Midbrain (tissue), 1 donor: ENCODE measurements around the gene BCAN.

Experiments
- DNase-seq: peaks from one replicate; lab custom pipeline; 2025; lab: John Stamatoyannopoulos, UW

Gene BCAN

DNA sequence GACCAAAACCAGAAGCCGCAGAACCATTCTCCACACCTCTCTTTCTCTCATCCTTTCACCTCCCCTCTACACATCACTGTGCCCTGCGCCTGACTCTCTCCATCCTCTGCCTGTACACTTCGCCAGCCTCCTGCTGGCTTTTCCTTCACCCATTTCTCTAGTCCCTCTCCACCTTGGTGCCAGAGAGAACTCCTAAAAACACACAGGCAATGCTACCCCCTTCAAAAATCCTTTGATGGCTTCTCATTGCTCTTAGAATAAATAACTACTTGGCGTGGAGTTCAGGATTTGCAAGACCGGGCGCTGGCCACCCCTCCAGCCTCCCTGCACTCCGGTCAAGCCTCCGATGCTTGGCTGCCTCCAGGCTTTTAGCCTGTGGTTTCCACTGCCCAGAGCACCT lies 54.8 kb downstream of the BCAN start:
- no peak for DNase-seq

DNA sequence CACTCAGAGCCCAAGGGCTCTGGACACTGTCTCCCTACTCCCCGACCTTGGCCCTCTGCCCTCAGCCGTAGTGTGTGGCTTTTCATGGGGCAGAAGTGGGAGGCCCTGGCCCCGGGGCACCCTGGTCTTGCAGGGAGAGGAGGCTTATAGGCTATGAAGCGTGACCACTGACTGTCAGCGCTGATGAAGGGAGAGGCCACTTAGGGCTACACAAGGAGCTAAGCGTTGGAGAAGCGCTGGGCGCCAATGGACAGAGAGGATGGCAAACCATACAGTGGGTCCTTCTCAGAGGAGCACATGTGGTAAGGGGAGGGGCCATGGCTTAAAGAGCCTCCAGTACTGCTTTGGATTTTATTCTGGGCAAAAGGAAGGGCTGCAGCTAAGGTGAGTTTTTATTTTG lies 55.6 kb downstream of the BCAN start:
- no peak for DNase-seq

DNA sequence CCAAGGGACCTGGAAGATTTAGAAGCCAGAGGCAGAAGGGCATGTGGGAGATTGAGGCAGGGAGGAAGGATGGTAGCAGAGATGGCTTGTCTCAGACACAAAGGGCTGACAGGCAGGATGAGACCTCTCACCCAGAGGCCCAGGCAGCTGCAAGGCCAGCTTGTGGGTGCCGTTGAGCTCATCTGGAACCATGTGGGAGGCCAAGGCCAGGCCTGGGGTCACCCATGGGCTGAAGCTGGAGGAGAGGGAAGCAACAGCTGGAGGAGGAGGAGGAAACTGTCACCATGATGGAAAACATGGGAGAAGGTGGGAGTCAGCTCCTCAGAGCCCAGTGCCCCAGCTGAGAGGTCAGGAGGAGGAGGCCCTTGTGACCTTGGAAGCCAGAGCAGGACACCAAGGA lies 57.1 kb downstream of the BCAN start:
- no peak for DNase-seq

DNA sequence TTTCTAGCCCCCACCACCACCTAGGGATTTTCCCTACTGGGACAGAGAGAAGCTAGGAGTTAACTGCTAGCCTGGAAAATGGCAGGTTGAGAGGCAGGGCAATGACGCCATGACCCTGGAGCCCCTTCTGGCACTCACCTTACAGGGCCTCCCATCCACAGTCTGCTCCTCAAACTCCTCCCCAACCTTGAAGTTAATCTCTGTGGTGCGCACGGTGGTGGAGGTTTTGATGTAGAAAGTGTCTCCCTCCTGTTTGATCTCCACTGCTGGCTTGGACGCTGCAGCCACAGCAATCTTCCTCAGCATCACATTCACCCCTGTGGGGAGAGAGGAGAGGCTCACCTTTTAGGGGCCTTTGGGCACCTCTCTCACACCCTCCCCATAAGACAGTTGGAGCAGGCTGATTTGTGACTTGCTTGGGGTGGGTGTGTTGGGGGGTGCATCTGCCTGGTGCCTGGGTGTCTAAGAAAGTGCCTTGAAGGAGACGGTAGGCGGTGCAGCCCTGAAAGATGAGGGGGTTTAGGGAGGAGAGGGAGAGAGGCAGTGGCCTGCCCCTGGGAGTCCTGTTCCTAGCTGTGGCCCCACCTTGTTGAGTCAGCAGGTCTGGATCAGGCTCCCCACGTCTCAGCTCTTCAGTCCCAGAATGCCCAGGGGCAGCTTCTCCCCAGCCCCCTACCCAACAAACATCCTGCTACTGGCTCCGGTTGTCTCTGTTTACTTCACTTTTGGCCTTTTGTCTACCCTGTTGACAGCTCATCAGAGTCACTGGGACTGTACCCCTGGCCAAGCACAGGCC lies 59.0 kb downstream of the BCAN start:
- DNase-seq: no peak

DNA sequence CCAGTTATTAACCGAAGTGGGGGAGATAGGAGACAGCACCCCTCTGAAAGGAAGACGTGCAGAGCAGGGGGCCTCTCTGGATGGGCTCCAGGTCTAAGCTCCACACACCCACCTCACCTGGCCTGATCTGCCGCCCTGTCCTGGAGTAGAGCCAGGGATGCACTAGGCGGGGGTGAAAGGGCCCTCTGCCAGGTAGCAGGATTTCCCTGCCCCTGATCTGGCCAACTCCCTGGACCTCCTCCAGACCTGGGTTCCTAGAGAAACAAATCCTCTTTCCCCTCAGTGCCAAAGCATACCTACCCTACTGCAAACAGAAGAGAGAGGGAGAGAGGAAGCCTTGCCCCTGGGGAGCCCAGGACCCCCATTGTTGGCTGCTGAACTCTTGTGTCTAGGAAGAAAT lies 61.4 kb downstream of the BCAN start:
- no peak for DNase-seq

DNA sequence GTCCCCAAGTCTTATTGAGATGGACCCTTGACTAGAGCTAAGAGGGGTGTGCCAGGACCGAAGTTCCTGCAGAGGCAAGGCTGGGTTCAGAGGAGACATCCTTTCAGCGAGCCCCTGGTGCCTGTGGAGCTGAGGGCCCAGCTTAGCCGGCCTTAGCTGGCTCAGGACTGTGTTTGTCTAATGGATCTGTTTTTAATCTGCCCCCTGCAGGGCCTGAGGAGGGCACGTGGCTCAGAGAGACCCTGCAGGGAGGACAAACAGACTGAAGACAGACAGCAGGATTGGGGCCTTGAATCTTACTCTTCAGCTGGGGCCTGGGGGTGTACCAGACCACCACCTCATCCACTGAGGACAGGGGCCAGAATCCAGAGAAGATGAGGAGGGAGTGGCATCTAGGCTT lies 61.8 kb downstream of the BCAN start:
- DNase-seq: no peak

DNA sequence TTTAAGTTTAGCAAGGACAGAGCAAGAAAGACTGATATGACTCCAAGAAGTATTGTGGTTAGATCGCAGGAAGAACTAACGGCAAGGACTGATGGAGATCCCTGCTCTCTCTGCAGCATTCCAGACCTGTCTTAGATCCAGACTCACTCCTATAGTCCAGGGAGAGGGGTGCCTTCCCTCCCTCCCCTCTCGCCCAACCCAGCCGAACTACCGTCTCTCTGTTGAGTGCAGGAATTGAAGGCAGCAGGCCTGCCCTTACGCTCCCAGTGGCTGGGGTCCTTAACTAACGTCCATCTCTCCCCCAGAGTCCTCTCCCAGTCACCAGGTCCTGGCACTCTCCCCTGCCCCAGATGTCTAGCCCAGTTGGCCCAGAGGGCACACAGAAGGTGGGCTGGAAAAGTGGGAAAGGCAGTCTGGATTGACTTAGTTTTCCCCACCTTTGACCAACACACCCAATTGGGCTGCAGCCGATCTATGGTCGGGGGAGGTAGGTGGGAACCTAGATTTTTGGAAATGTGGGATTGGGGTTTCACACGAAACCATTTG lies 62.3 kb downstream of the BCAN start:
- no peak for DNase-seq

DNA sequence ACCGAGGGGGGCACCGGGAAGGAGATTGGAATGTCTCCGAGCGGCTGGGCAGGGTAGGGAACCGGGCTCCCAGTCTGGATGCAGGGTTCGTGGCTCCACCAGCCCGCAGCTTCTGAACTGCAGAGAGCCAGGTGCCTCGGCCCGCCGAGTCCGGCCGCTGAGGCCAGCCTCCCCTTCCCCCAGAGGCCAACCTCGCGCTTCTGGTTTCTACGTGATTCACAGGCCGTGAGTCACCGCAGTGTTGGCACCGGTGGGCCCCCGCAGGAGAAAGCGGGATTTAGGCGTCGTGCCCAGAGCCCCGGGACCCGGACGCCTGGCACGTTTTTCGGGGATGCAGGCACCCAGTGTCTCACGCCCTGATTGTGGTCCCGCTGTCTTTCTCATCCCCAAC lies 63.0 kb downstream of the BCAN start:
- DNase-seq: no peak

DNA sequence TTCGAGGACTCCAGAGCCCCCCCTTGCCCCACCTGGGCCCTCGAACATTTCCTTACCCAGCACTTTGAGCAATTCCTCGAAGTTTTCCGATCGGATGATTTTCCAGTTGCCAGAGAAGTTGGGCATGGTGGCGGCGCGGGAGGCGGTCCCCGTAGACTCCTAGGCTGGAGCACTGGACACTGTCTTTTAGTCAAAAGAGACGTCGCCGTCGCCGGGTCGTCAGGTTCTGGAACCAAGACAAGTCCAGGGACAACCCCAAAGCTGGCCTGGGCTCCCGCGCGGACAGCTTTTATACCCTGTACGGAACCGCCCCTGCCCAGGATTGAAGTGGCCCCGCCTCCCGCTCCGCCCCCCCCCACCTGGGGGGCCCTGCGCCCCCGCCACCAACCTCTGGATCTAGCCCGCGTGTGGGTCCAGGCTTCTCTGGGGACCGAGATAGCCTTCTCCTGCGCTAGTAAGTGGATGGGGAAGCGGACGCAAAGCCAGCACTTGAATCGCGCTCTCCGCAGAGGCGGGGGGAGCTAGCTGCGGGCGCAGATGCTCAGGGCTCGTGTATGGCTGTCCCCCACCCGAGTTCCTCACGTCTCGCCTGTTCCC lies 63.5 kb downstream of the BCAN start, which contains the start of gene CRABP2:
CRABP2 (minus strand) TSS at position 263 of the 597 bp plus-strand sequence; CDS start at position 126, 137 bp downstream.
- DNase-seq: no peak

DNA sequence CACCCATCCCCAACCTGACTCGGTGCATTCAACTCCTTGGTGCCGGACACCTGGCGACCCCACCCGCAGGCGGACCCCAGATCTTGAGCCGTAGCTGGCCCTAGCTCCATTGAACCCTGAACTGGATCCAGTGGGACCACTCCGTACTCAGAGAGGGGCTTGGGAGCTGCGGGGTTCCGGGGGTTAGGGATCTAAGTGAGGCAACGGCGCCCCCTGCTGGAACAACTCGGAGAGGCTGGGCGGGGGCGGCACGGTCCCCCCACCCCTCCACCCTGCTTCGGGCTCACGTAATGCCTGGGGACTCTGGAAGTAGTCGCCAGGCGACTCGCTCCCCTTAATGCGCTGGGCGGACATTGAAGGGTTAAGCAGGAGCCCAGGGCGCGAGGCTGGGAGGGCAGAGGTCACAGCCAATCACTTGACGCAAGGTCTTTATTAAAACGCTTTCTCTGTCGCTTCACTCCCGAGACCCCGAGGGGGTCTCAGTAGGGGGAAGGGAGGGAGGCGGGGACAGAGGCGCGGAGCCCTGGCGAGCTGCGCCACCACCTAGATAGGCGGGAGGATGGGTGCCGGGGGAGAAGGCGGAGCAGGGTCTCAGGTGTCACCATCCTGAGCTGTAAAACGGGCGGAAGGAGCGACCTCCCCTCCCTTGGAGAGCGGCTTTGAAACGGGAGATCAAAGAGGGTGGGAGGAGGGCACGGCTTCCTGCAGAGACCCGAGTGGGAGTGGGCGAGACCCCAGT lies 64.2 kb downstream of the BCAN start:
- DNase-seq: peak; percentile 19

DNA sequence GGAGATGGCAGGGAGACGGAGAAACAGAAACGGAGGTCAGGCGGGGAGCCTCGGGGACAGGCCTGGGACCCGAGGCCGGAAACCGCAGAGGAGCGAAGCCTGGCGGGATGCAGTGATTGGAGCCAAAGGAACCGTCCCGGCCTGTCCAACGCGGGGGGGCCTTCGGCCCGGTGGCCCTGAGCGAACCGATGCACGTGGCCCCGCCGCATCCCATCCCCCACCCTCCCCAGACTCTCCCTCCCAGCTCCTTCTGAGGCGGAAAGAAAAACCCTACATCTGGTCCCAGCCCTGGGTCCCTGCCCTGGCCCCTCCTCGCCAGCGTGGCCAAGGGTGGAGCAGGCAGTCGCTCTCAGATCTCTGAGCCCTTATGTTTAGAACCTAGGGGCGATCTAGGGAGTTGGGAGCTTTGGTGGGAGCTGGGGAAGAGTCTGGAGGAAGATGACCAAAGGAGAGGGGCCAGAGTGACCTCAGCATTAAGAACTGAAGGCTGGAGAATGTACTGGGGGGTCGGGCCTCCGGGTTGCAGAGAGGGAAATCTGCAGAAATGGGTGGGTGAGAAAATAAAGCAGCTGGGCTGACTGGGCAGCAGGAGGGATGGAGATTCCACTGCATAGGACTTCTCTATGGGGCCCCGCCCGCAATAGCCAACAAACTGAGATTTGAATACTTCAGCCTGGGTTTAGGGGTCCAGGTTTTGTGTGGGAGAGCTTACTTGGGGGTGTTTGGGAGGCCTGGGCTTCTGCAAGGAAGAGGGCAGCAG lies 64.9 kb downstream of the BCAN start:
- DNase-seq: no peak

DNA sequence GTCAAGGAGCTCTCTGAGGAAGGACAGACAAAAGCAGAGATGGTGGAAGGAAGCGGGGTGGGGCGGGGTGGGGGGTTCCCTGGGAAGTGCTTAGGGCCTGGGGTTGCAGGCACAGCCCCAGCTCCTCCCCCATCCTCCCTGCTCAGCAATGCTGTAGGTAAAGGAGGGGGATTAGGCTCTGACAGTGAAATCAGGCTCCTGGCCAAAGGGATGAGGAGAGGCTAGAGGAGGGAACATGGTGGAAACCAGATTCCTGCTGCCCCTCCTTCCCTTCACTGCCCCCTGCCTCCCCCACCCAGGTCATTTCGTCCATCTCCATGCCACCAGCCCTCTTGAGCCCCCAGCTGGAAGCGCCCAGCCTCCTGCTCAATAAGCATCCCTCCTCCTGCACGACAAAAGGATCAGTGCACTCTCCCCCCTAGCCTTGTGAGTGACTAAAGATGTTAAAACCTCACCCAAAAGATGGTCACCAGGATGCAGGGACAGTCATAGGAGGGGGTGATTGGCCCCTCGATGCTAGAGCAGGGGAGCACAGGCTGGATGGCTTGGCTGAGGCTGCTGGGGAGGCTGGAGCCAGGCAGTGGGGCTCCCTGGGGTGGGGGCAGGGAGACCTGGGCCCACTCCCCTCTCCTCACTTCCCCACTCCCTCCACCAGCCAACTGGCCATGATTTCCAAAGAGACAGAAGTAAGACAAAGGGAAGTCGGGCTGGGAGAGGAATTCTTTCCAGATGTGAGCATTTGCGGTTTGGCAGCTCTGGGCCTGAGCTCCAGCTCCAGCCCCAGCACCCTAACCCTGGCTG lies 65.7 kb downstream of the BCAN start:
- DNase-seq: no peak

DNA sequence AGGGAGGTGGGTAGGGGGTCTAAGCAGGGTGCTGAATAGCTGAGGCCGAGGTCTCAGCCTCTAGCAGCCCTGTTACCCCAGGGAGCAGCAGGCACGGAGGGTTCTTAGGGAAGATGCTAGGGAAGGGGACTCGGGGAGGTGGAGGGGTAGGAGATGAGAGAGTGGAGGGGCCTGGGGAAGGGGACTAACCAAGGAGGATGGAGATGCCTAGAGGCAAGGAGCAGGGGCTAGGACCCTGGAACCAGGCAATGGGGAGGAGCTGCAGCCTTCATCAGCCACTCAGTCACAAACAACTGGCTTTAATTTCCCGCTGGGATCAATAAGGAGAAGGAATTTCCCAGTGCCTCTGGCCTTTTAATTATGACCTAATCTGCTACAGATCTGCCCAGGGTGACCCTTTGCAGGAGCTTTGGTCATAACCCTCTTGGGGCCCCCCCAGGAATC lies 66.3 kb downstream of the BCAN start:
- DNase-seq: no peak

DNA sequence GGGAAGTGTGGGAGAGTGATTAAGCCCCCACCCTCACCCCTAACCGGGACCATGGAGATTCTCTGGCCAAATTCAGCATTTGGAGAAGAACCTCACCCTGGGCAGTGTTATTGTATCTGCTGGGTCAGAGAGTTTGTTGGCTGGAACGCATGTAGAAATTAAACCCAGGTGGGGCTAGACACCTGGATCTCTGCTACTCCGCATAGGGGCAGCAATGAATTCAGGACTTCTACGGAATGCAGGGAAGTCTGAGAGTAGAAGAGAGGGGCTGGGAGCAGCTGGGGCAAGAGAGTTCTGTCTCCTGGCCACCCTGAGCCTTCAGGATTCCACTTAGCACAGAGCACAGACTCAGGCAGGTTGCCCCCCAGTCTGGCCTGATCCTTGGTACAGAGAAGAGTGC lies 67.1 kb downstream of the BCAN start:
- no peak for DNase-seq
